Dermis blood vessel endothelial cell (primary cell): ENCODE results near the gene ACBD6. TPM values are rescaled to one million over a fixed set of nuclear protein-coding genes. Genes with fewer than 3 reads are reported as not detected.

Experiments
- DNase-seq: peaks from one replicate; pipeline ENCODE4 v3.0.0; 2010
- total RNA-seq: library from RNA; depleted of rRNA; stranded (reverse); fragments of >200 nt; gene quantifications from 2 replicates; pipeline ENCODE4 v1.2.3, GENCODE V29; 2014

ACBD6 gene
- total RNA-seq, 1 donor from 2014 or later: 52.6 TPM

DNA sequence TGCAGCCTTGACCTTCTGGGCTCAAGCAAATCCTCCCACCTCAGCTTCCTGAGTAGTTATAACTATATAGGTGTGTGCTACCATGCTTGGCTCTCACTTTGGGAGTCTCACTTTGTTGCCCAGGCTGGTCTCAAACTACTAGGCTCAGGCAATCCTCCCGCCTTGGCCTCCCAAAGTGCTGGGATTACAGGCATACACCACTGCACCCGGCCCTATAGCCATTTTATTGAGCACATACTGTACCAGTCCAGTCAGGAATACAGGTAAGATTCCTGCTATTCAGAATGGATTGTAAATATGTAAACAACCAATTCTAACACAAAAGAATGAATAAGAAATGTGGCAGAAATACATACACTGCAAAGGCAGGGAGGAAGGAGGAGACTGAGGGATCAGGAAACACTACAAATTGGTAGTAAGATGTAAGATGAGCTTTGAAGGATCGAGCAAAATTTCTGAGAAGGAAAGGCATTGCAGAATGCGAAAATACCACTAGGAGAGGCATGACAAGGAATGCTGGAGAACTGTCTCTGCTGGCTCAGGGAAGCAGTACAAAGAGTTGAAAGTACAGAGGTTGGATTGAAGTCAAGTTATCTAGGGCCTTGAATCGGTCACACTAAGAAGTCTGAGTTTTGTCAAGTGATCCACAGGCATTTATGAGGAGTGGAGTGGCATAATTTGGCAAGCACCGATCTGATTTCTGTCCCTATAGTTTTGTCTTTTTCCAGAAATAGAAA lies 211.9 kb downstream of the ACBD6 start:
- DNase-seq: no peak

DNA sequence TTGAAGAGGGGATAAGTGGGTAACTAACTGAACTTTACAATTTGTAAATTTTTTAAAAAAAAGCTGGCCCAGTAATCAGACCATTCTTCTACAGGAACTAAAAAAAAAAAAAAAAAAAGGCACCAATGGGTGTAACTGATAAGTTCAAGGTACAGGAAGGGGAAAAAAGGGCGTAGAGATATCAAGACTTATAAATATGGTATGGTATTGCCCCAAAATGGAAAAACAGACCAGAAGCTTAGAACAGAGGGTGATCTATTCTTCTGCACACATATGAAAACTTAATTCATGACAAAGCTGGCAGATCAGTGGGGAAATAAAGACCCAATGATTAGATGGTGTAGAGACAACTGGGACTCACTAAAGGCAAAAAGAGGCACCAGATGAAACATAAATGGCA lies 213.4 kb downstream of the ACBD6 start:
- DNase-seq: no peak

DNA sequence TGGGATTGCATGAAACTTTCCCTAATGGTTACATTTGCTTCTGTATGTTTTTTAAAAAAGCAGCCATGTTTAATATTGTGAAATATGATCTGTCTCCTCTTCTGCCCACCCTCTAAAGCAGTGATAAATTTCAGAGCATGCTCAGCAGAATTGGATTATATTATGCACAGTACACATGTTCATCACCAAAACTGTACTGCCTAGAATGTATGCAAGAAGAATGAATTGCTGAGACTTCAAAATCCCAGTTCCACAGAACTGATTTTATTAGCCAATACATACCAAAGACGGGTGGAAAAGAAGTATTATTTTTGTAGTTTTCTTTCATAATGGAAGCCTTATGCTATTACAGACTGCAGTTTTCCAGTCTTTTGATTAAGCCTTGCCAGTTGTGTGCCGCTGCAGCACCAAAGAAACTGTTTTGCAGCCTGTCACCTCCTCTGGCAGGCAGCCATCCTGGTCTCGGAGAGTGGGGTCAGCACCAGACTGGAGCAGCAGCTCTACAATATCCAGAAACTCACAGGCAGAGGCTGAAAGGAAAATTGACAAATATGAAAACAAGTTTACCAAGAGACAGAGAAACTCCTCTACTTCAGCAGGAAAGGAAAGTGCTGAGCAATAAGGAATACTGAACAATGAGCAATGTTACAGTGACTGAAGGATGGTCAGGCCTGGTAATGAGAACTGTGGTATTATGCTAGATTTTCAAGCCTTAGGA lies 214.2 kb downstream of the ACBD6 start:
- no peak for DNase-seq

DNA sequence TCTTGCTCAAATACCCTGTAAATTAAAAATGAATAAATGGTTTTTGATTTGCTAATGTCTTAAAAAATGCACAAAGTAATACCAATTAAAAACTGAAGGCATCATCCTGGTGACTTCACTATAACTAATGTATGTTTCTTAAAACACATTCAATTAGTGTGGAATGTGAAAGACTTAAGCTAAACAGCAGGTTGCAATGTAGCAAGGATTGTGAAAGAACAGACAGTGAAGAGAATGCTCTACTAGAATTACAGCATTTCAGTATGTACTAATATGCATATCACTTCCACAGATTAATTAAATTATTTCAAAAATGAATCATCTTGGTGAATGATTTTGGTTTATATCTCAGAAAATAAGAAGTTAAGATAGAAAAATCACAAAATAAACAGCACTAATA lies 216.0 kb downstream of the ACBD6 start:
- DNase-seq: no peak

DNA sequence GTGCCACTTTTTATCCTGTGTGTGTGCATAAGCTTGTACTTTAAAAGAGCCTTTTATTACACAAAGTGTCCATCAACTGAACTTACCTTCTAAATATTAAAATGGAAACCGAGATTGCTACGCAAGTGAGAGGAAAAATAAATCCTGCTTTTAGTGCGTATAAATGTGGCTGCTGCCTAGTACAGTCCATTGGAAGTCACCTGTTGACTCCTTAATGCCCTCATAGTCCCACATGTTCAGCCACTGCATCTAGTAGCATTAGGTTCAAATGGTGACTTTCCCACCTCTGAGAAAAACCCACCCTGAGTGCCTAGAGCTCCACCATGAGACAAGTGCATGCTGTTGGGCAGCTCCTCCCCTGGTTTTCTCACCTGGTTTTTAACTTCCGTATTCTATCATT lies 219.3 kb downstream of the ACBD6 start:
- DNase-seq: no peak

DNA sequence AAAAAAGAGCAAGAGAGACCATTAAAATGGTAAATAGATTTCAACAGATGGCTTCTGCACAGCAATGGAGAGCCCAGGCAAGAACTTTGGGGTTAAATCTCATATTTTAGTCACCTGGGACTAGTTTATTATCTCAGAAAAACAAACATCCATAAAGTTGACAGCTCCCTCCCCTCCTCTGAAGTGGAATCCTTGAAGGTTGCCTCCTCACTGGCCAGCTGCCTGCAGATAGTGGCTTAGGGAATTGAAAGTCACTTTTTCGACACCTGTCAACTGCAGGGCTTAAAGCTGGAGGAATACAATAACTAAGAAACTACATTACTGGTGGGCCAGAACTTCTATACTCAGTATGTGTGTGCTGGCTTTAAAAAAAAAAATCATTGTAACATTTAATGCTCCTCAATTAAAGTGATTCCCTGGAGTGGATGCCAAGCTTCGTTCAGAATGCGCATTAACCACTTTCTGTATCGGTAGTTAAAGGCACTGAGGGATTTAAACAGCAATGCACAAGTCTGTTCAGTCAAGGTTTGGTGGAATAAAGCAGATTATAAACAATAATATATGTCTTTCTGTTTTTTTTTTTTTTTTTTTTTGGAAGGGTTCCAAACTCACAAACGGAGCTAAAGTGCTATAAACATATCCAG lies 219.9 kb downstream of the ACBD6 start:
- DNase-seq: no peak

DNA sequence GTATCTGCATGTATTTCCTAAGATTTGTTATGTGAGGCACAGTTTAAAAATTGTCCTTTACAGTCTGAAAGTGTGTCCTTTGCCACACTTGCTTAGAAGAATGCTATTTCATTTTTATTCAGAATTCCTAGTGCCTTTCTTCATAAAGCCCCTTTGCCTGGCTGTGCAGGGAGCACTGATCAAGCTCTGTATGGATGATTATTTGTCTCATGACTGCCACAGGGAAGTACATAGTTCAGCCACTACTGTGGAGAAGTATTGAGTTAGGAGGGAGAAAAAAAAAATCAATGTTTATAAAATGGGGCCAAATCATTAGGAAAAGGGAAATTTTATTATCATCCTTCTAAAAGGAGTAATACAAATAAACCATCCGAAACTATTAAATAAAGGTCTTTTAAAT lies 220.9 kb downstream of the ACBD6 start:
- DNase-seq: no peak

DNA sequence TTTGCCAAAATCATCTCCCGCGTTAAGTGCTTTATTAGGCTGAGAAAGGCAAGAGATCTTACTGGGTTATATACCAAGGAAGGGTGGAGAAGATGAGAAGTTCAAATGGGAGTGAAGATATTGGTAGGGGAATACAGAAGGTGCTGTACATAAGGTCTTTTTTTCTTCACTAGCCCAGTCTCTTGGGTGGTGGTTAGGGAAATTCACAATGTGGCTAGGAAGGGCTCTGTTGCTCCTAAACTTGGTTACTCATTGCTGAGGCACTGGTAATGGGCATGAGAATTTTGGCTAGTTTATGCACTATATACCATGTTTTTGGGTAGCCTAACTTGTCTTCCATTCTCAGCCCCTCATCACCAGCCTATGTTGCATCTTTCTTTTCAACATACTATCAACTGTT lies 221.8 kb downstream of the ACBD6 start:
- DNase-seq: no peak

DNA sequence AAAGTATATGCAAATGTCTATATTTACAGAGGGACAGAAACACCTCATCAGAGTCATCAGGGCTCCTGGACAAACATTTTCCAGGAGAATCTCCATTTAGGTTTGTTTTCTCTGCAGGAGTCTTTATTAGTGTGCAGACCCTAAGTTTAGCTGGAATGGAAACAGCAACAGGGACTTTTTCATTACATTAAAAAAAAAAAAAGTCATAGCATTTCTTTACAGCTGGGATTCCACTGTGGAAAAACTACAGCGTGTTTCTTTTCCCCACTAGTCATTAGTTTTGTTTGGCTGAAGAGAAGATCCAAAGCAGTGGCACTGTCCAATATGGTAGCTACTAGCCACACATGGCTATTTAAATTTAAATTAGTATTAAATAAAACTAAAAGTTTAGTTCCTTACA lies 222.7 kb downstream of the ACBD6 start:
- DNase-seq: no peak

DNA sequence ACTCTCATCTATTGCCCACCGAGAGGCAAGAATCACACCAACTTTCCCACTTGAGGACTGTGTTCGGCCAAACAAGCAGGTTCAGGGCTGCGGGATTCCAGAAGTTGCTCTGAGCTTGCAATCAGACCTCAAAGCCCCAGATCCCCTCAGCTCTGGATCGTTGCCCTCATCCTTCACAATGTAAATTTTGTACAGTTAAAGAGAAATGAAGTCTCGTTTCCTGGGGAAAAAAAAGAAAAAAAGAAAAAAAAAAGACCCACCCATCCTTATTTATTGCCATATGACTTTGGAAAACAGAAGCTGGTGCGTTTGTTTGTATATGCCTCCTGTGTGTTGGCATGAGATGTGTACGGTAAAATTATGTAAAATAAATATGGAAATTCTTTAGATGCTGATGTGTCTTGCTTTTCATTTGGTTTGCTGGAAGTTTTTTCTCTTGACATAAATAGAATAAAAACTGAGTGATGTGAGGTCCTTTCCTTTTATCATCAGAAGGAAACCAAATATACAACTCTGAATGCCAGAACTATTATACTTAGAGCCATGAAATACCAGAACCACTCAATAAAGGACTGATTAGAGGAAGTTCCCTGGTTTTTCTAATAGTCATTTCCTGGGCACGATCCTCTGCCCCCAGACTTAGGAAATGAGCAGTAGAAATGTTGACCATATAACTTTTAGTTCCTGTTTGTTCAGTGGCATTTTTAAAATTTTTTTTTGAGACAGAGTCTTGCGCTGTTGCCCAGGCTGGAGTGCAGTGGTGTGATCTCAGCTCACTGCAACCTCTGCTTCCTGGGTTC lies 223.6 kb downstream of the ACBD6 start:
- peak; percentile 52 for DNase-seq

DNA sequence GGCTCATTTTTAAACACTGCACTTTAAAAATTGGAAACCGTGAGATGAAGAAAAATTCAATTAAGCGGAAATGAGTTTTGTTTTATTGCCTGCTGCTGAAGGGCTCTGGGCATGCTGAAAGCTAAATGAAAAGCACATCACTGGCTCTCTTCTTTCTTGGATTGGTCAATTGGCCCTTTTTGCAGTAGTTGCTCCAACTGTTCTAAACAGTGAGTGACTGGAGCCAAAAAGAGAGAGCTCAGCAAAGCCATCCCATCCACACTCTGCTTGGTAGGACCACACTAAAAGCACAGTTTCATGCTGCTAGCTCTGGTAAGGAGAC lies 224.2 kb downstream of the ACBD6 start:
- DNase-seq: no peak

DNA sequence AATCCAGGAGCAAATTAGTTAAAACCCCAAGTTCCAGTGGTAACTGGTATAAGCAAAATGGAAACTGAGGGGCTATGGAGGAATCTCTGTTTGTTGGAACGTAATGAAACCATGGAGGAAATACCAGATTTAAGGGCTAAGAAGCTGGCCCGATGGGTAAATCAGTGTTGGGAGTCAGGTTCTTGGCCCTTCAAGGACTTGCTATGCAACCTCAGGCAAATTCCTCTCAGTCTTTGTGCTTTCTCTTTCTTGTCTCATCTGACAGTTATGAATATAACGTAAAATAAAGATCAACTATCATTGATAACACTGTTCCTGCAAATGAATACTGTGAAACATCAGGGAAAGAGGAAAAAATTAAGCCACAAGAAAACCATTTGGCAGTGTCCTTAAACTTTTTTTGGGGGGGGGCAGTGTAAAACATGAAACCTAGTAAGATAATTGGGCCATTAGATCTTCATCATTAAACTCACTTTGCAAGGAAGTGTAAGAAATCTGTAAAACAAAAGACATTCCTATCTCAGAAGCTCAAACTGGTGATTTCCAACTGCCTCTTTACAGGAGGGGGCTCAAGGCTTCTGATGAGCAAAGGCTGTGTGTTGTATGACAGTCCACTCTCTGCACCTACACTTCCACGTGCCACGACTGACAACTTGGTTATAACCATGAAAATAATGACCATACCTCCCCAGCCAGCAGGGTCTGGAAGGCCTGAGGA lies 224.7 kb downstream of the ACBD6 start:
- no peak for DNase-seq

DNA sequence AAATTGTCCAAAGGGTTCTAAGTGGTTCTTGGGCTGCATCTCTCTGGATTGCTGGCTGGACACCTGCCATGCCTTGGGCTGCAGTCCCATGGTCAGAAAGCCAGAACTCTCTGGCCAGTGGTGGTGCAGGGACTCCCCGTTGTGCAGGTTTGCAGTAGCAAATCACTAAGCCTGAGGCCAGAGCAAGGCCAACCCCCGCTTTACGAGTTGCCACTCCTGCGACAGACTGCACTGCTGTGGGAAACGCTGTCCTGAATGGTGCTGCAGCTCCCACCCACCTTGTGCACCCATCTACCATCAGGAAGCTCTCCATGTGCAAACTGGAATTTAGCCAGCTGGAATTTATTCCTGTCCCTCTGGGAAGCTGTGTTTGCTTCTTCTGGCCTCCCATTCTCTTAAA lies 226.7 kb downstream of the ACBD6 start:
- no peak for DNase-seq

DNA sequence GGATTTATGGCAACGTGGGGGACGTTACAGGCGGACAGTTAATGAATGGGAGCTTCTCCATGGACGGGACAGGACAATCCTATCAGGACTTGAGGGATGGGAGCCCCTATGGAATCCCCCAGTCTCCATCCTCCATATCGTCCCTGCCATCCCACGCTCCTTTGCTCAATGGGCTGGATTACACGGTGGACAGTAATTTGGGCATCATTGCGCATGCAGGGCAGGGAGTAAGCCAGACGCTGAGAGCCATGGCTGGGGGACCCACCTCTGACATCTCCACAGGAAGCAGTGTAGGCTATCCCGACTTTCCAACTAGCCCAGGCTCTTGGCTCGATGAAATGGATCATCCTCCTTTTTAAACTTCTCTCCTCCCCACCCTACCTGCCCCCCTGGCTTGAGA lies 228.2 kb downstream of the ACBD6 start:
- no peak for DNase-seq

DNA sequence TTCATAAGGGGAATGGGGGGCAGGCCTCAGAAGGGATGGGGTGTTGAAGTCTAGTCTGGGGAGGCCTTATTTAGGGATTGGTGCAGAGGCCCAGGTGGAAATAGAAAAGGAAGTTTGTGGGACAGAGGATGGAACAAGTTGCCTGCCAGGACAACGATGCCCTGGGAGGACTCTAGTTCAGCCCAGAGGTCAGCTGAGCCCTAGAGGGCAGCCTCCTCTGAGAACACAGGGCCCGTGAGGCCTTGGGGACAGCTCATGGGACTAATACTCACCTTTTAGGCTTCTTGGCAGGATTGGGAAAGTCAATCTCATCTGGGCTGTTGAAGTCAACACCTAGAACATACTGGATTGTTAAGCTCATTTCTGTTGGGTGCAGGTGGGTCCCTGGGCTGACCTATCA lies 229.3 kb downstream of the ACBD6 start:
- no peak for DNase-seq

DNA sequence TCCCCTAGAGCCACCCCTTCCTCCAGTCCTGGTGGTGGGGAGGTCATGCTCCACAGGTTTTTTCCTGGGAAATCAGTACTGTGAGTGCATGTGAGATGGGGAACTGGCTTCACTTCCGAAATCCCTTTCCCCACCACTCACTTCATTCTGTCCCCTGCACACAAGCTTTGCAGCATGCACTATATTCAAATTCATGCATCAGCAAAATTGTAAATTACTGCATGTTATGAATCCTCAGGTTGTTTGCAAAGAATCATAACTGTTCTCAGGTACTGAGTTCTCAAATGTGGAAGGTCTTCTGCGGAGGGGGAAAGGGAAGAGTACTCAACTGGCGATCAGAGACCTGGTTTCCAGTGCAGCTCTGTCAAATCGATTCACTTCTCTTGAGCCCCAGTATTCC lies 230.0 kb downstream of the ACBD6 start:
- DNase-seq: no peak

DNA sequence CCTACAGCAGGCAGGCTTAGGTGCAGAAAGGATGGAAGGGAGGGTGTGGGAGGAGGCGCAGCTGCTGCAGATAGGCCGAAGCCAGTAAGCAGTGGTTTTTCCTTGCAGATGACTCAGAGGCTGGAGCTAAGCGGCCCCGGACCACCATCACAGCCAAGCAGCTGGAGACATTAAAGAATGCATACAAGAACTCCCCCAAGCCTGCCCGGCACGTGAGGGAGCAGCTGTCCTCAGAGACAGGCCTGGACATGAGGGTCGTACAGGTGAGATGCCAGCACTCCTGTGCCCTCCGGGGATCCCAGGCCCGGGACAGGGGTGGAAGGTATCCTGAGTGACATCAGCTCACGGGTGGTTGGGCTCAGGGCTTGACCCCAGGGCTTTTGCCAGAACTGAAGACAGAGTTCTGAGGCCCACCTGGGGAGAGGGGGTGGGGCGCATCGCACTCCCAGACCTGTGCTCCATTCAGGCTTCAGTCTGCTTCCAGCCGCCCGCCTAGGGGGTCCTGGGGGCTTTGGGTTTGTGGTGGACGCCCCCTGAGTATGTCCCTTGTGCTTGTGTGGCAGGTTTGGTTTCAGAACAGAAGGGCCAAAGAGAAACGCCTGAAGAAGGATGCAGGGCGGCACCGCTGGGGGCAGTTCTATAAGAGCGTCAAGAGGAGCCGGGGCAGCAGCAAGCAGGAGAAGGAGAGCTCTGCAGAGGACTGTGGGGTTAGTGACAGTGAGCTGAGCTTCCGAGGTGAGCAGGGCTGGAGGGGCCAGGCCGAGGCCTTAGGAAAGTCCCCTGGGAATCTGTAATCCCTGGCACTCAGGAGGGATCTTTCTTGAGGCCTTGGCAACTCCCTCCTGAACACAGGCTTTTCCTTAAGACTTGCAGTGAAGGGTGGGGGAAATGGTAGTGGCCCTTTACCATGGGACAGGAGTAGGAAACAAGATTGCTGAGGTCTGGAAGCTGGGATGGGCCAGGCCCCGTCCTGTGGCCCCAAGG lies 230.8 kb downstream of the ACBD6 start:
- no peak for DNase-seq

DNA sequence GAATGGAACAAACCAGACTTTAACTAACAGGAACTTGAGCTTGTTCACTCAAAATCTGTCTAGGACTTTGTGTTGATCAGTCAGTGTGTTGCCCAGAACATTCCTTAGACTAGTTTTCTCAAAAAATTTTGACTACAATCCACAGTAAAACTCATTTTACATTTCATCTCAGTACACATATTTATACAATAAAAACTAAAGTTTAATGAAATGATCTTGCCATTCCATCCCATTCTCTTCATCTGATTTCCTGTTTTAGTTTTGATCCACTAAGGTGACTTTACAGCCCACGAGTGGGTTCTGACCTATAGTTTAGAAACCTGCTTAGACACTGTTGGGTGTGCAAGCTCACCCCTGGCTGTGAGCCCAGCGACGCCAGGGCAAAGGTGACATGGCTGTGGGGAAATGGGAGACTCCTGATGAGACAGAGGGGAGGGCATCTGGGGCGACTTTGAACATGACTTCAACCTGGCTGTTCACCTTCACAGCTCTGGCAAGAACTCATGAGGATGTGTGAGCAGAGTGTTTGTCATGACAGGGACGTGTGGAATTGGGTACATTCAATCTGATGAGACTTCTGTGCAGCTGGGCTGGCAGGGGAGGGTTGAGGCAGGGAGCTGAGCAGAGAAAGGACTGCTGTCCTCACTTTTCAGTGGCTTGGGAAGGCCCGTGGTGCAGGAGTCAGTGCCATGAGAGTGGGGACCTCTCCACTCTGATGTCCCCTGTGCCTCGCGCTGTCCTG lies 231.7 kb downstream of the ACBD6 start:
- no peak for DNase-seq

DNA sequence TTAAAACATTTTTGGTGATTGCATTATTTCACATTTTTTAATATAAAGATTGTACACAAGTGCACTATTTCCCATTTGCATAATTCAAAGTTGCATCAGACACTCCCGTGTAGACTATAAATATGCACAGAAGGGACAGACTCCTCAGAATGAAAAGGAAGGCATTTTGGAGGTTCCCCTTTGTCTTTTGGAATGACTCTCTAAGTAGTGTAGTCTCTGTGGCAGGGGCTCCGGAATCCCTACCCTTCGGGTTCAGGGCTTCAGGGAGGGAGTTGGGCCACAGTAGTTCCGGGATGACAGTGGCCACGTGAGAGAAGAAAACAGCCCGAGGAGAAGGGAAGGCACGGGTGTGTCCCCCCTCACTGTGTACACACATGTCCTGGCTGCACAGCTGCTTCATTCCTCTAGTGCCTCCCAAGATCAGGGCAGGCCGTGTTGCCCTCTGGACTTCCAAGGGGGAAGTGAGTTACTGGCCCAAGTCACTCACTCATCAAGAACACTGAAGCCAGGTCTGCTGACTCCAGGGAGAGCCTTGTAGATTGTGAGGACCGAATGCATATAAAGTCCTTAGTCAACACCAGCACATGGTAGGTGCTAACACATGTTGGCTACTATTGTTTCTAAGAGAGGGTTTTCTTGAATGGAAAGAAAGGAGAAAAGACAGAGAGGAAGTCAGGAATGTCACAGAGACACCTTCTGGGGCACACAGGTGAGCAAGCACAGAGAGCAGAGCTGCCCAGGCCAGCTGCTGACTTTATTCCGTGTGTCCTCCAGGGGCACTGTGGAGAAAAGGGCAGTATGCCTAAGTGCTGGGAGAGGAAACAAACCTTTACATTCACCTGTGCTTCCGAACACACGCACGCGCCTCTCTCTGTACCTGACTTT lies 232.5 kb downstream of the ACBD6 start:
- DNase-seq: peak; percentile 32
